ENCODE results near the gene IFI6. TPM values are rescaled to one million over a fixed set of nuclear protein-coding genes. Genes with fewer than 3 reads are reported as not detected.

IFI6 gene
- total and polyA plus RNA-seq, 2 of the 13 experiments (the other 11 are each of a cell fraction or from before 2014, with no cell fraction given) = 12.9 to 13.2 TPM

- TF ChIP-seq CTCF (CRISPR knock-in tag; IDR thresholded peaks at IDR 0.05) = no peak
- peak; percentile 29; the same call in 1 of the 2 replicates for TF ChIP-seq ARID5B (CRISPR knock-in tag; IDR thresholded peaks at IDR 0.05)
- no peak for TF ChIP-seq ZNF432 (CRISPR knock-in tag; IDR thresholded peaks at IDR 0.05; ENCODE audit: borderline replicate concordance)
- 0 out of 2 replicates have a peak, but pooled peaks have one; percentile 28 for TF ChIP-seq MIER3 (CRISPR knock-in tag; IDR thresholded peaks at IDR 0.05; ENCODE audit: borderline replicate concordance)
- 0 out of 2 replicates have a peak, but pooled peaks have one; percentile 14 for TF ChIP-seq CEBPG (CRISPR knock-in tag; IDR thresholded peaks at IDR 0.05)
- TF ChIP-seq ZNF510 (CRISPR knock-in tag; IDR thresholded peaks at IDR 0.05; ENCODE audit: low read depth) = no peak
- TF ChIP-seq REL (CRISPR knock-in tag; conservative IDR thresholded peaks at IDR 0.05) = no peak
- no peak for TF ChIP-seq RARA (CRISPR knock-in tag; IDR thresholded peaks at IDR 0.05)
- no peak for TF ChIP-seq ZNF772 (CRISPR knock-in tag; IDR thresholded peaks at IDR 0.05)
- TF ChIP-seq USF2 (IDR thresholded peaks at IDR 0.05; ENCODE audit: low read depth, low read length) = no peak
- no peak for TF ChIP-seq USF2 (CRISPR knock-in tag; IDR thresholded peaks at IDR 0.05; ENCODE audit: borderline replicate concordance)
- TF ChIP-seq NFYC (CRISPR knock-in tag; IDR thresholded peaks at IDR 0.05) = no peak
- TF ChIP-seq DPF2 (CRISPR knock-in tag; IDR thresholded peaks at IDR 0.05; ENCODE audit: borderline replicate concordance, low read depth) = no peak
- peak; percentile 43; the same call in 1 of the 2 replicates for TF ChIP-seq NR2F6 (IDR thresholded peaks at IDR 0.05)
- peak; percentile 45; the same call in 1 of the 2 replicates for TF ChIP-seq NR2F6 (CRISPR knock-in tag; IDR thresholded peaks at IDR 0.05)
- no peak for TF ChIP-seq HNRNPK (IDR thresholded peaks at IDR 0.05; ENCODE audit: low read depth, low read length, poor library complexity, severe bottlenecking)
- peak in 1 of 2 experiments; percentile 12; a peak in 1 of 4 replicates for TF ChIP-seq NR2F1 (CRISPR knock-in tag; IDR thresholded peaks at IDR 0.05)
- no peak for TF ChIP-seq POLR2A (IDR thresholded peaks at IDR 0.05; ENCODE audit: insufficient read depth in 1 of 2, low read depth in 2 of 2, low read length in 2 of 2)
- TF ChIP-seq PATZ1 (CRISPR knock-in tag; IDR thresholded peaks at IDR 0.05) = peak; percentile 27; the same call in 1 of the 2 replicates
These were observed 10.5 kb upstream of the IFI6 start (continued) for GRCh38 chr1:27682351-27682944.
